Mucosa of stomach (tissue), 1 donor: ENCODE data around the gene CTTNBP2NL.
A peak's percentile ranks its signal among the peaks of the same experiment; 100 is the strongest.

Experiments
- H3K27me3 ChIP-seq: one replicate; pipeline ENCODE4 v1.7.0; 2013; ENCODE audit warnings: mild to moderate bottlenecking, low read length; ENCODE audit not compliant: control insufficient read depth, insufficient read depth
- H3K36me3 ChIP-seq: one replicate; pipeline ENCODE4 v1.7.0; 2013; ENCODE audit warnings: low read length; ENCODE audit not compliant: control insufficient read depth, insufficient read depth
- H3K4me1 ChIP-seq: one replicate; pipeline ENCODE4 v1.7.0; 2013; ENCODE audit warnings: mild to moderate bottlenecking, low read length; ENCODE audit not compliant: control insufficient read depth, insufficient read depth
- H3K4me3 ChIP-seq: one replicate; pipeline ENCODE4 v1.7.0; 2013; ENCODE audit warnings: low read length
- H3K9ac ChIP-seq: one replicate; pipeline ENCODE4 v1.7.0; 2013; ENCODE audit warnings: mild to moderate bottlenecking, low read length, moderate library complexity
- H3K9me3 ChIP-seq: one replicate; pipeline ENCODE4 v1.7.0; 2013; ENCODE audit warnings: mild to moderate bottlenecking, low read length, moderate library complexity; ENCODE audit not compliant: control insufficient read depth
- donor health status: Pancreatic carcinoma.

CTTNBP2NL gene, protein sequence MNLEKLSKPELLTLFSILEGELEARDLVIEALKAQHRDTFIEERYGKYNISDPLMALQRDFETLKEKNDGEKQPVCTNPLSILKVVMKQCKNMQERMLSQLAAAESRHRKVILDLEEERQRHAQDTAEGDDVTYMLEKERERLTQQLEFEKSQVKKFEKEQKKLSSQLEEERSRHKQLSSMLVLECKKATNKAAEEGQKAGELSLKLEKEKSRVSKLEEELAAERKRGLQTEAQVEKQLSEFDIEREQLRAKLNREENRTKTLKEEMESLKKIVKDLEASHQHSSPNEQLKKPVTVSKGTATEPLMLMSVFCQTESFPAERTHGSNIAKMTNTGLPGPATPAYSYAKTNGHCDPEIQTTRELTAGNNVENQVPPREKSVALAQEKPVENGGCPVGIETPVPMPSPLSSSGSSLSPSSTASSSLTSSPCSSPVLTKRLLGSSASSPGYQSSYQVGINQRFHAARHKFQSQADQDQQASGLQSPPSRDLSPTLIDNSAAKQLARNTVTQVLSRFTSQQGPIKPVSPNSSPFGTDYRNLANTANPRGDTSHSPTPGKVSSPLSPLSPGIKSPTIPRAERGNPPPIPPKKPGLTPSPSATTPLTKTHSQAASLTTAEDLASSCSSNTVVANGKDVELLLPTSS

DNA sequence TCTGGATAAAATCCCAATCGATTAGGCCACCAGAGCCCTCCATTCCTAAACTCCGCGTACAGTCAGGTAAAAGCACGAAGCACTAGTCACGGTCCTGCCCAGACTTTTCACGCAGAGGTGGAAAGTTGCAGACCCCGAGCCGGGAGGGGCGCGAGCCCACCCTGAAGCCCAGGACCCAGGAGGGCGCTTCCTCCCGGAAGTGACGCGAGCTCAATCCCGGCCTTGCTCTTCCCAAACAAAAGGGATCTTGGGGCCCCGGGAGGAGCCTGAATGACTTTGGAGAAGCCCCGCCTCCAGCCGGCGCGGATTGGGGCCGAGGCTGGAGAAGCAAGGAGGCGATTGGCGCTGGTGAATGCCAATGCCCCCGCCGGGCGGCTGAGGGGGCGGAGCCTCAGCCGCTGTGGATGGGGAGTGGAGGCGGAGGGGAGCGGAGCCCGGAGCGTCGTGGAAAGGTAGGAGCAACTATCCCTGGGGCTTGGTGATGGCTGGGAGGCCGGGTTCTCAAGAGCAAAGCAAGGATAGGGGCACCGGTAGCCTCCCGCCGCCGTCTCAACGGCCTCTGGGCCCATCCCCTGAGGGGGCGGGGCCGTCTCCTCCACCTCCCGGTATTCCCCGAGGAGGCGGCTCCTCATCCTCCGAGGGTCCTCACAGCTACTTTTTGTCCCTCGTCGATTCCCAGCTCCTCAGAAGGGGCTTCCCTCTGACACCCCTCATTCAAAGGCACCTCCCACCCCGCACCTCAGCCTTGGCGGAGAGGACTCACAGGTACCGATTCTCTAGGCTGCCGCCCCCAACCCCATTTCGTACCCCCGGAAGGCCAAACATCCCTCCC, at the start of gene CTTNBP2NL:
Gene CTTNBP2NL (plus strand): TSS at position 394 of the 832 bp plus-strand sequence. CDS start 19,952 bp downstream, outside the sequence.
- peak within 1 kb of the TSS; percentile 88 for H3K9ac ChIP-seq
- H3K27me3 ChIP-seq = no peaks in the 10 kb centered on the region
- H3K4me3 ChIP-seq = peak within 1 kb of the TSS; percentile 88
- no peaks in the 10 kb centered on the region for H3K9me3 ChIP-seq
- H3K36me3 ChIP-seq = no peaks in the 10 kb centered on the region
- H3K4me1 ChIP-seq = peaks cover 41% of the 10 kb centered on the region

DNA sequence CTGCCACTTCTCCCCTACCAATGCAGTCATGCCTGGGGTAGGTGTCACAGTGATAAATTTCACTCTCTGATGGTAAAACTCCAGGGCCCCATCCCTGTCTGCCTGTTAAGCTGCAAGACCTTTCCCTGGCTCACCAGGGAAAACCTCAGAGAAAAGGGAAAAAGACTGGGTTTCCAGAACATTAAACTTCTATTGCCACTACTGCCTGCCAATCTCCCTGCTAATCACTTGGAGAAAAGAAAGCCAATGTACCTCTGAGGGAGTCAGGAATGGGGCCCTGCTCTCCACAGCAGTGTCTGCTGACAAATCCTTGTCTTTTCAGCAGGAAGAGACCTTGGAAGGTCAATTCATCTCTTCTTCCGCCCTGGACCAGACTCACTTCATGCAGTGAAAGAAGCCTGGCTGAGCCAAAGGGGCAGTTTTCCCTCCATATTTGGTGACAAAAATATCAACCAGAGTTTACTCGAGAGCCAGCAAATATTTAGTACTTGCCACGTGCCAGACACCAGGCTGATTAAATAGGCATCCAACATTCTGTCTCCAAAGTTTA, 49.1 kb upstream of the CTTNBP2NL start:
- H3K4me3 ChIP-seq = no peak overlapping the region
- H3K27me3 ChIP-seq = no peaks in the 10 kb centered on the region
- H3K9ac ChIP-seq = no peak overlapping the region
- H3K36me3 ChIP-seq = no peaks in the 10 kb centered on the region
- H3K9me3 ChIP-seq = no peaks in the 10 kb centered on the region
- H3K4me1 ChIP-seq = no peaks in the 10 kb centered on the region

DNA sequence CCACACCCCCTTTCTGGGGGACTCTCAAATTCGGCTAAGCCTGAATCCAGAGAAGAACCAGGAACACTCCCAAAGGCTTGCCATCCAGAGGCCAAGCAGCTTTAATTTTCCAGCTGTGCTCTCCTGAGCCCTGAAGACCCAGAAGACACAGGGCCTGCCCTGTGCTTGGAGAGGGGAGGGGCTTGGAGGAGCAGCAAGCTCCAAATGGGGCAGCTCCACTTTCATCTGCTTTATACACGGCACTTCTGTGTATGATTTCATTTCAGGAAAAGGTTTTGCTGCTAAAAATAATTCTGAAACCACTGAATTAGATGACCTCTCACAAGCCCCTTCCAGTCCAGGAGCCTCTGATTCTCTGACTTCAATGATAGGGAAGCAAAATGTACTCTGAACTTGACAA, 39.2 kb upstream of the CTTNBP2NL start:
- peaks cover 14% of the 10 kb centered on the region for H3K4me1 ChIP-seq
- no peak overlapping the region for H3K9ac ChIP-seq
- no peaks in the 10 kb centered on the region for H3K36me3 ChIP-seq
- H3K27me3 ChIP-seq = no peaks in the 10 kb centered on the region
- no peaks in the 10 kb centered on the region for H3K9me3 ChIP-seq
- H3K4me3 ChIP-seq = no peak overlapping the region

DNA sequence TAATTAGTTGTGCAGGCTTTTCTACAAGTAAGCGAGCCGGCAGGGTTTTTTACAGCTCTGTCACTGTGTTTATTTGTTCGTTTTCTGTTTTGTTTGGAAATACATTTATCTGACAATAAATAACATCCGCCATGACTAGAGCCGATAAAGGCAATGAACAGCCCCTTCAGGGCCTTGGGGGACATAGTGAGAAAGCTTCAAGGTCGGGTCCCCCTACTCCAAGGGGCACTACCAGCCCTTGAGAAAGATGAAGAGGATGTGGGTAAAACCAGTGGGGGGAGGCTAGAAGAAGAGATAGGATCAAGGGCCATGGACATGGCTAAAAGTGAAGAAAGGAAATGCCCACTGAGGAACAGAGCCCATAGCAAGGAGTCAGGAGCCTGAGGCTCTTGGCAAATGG, 38.5 kb upstream of the CTTNBP2NL start:
- Histone ChIP-seq H3K27me3 (no peaks in the 10 kb centered on the region), H3K4me3 (no peak overlapping the region), H3K4me1 (peaks cover 14% of the 10 kb centered on the region), H3K9me3 (no peaks in the 10 kb centered on the region), H3K36me3 (no peaks in the 10 kb centered on the region), H3K9ac (no peak overlapping the region)

DNA sequence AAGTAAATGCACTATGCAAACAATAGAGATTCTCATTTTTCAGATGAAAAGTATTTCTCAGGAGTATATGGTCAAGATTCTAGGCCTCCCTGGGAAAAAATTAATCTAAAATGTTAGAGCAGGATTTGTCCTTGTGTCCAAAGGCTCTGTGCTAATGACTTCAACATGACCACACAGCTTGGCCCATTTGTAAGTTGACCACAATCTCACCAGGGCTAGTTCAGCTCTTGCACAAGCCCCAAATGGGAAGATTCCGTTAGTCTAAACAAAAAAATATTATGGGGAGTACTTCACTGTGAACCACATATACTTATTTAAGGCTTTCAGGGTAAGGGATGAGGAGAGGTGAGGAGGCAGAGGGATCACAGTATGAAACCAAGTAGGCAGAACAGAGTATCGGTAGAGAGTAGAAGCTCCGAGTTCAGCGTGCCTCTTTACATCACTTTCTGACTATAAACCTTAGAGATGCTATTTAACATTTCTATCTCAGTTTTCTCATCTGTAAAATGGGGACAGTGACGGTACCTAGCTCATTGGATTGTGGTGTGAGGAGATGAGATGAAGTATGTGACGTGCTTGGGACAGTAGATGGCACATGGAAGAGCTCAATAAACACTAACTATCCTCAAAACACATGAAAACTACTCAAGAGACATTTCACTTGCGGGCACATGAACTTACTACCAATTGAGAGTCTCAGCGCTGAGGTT, 37.8 kb upstream of the CTTNBP2NL start:
- H3K27me3 ChIP-seq = no peaks in the 10 kb centered on the region
- H3K4me1 ChIP-seq = peaks cover 14% of the 10 kb centered on the region
- no peak overlapping the region for H3K9ac ChIP-seq
- no peaks in the 10 kb centered on the region for H3K9me3 ChIP-seq
- no peaks in the 10 kb centered on the region for H3K36me3 ChIP-seq
- H3K4me3 ChIP-seq = no peak overlapping the region

DNA sequence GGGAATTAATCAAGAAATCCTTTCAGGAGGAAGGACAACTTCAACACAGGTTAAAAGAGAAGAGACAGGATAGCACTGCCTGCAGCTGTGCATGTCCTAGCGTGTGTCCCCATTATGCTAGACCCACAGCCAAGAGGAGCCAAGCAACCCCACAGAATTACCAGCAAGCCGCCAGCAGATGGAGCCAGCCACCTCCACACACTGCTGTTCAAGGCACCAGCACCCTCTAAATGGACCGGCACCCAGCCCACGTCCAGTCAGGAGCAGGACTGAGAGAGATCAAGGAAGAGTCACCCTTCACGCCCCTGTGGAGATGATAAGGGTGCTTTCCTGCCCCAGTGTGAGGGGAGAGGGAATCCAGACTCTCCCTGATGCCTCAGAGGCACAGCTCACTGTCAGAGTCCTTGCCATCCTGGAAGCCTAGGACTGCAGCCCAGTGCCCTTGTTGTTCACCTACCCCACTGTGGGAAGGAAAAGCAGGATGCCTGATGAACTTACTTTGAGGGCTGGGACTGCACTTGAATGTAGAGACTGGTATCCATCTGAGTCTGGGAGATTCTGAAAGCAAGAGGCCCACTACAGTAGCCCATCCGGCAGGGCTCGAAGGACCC, 37.1 kb upstream of the CTTNBP2NL start:
- Histone ChIP-seq H3K27me3 (no peaks in the 10 kb centered on the region), H3K9ac (peak overlapping the region; percentile 9), H3K4me3 (no peak overlapping the region), H3K4me1 (peaks cover 14% of the 10 kb centered on the region), H3K9me3 (no peaks in the 10 kb centered on the region), H3K36me3 (no peaks in the 10 kb centered on the region)

DNA sequence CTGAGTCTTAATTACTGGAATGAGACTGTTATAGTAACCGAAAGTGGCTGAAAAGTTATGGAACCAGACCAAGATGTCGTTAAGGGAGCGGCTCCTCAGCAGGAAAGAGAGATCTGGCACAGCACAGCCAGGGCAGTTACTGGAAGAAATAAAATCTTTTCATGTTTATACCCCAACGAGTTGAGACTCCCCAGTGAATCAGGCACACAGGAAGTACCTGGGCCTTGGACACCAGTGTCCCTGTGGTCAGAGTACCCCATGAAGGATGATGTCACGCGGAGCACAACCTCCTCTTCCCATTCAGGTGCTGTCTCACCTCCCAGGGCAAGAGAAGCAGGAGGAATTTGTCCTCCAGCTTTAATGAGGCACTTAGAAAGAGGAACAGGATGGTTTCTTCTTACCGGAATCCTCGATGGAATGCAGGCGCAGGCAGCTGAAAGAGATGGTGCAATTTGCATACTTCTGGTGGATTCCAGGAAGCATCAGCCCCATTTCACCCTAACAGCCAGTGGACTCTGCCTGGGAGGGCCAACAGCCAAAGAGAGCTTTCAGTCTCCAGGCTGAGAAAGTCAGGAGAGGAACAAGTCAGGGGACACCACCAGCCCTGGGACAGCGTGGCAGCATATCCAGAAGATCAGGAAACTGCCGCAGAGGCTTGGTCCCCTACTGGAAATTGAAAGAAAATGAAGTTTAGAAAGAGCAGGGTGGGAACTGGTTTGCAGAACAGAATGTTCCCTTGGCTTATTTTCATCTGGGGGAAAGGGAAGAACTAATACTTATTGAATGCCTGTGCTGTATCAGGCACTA, 35.9 kb upstream of the CTTNBP2NL start:
- H3K4me3 ChIP-seq = no peak overlapping the region
- H3K9me3 ChIP-seq = no peaks in the 10 kb centered on the region
- H3K9ac ChIP-seq = peak overlapping the region; percentile 19
- H3K27me3 ChIP-seq = no peaks in the 10 kb centered on the region
- no peaks in the 10 kb centered on the region for H3K36me3 ChIP-seq
- H3K4me1 ChIP-seq = peaks cover 14% of the 10 kb centered on the region

DNA sequence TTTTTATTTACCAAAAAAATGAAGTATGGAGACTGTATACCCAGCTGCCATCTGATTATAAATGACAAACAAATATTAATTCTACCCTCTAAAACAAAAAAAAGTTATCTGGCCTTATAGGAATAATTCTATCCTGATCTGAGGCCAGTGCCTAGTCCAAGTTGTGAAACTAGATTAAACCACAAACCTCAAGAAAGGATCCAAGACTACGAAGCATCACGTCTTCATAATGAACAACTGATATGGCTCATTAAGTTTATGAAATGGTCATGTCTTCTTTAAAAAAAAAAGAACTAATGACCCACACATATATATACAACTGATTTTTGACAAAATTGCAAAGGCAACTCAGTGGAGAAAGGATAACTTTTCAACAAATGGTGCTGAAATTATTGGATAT, 32.4 kb upstream of the CTTNBP2NL start:
- Histone ChIP-seq H3K9ac (no peak overlapping the region), H3K27me3 (no peaks in the 10 kb centered on the region), H3K36me3 (no peaks in the 10 kb centered on the region), H3K4me1 (peaks cover 7% of the 10 kb centered on the region), H3K9me3 (no peaks in the 10 kb centered on the region), H3K4me3 (no peak overlapping the region)

DNA sequence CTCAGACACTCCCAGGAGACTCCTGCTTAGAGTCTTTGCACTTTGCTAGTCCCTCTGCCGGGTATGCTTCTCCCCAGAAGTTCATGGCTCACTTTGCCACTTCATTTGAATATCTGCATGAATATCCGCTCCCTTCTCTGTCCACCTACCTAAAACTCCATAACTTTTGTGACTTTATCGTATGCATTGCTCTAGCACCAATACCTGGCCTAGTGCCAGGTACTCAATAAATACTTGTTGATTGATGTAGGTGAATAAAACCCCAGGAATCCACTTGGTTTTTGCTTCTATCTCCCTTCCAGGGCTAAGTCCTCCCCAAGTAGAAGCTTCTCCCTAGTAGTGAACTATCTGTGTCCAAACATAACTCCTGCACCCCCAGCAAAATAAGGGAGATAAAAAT, 27.8 kb upstream of the CTTNBP2NL start:
- no peaks in the 10 kb centered on the region for H3K9me3 ChIP-seq
- H3K9ac ChIP-seq = no peak overlapping the region
- peaks cover 4% of the 10 kb centered on the region for H3K27me3 ChIP-seq
- no peaks in the 10 kb centered on the region for H3K4me1 ChIP-seq
- H3K36me3 ChIP-seq = no peaks in the 10 kb centered on the region
- H3K4me3 ChIP-seq = no peak overlapping the region

DNA sequence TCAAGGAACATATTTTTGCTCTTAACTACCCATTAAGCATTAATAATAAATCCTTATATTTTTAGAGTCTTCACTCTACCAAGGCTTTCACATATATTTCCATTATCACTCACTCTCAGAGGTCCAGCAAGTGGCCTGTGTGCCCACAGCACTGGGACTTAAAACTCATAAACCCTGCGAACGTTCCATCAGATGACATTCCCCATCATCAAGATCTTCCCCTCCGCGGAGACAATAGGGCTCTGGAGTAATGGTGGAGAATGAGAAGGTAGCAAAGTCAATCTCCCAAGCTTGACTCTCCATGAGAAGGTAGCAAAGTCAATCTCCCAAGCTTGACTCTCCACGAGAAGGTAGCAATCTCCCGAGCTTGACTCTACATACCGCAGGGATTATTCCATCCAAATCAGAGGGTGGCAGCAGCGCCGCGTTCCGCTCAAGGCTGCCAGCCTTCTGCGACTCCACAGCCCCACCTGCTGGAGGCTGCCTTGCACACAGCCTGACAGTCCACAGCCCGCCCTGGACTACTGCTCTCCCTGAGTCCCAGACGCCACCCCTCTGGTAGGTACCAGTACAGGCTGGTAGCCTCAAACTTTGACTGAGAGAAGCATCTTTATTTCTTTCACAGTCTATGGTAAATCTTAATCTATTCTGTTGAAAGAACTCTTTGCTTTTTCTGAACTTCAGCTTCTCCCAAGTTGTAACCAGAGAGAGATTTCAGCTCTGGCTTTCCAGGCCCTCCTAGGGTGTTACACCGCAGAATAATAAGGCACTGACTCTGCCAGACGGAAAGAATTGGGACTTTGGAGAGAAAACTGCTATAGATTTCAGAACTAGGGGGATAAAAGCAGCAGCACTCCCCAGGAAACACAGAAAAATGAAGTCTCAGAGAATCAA, 26.4 kb upstream of the CTTNBP2NL start:
- no peaks in the 10 kb centered on the region for H3K36me3 ChIP-seq
- H3K9me3 ChIP-seq = no peaks in the 10 kb centered on the region
- no peaks in the 10 kb centered on the region for H3K4me1 ChIP-seq
- H3K9ac ChIP-seq = no peak overlapping the region
- H3K4me3 ChIP-seq = no peak overlapping the region
- H3K27me3 ChIP-seq = peaks cover 4% of the 10 kb centered on the region
